B cell (primary cell): ENCODE data around the gene MAP3K4.

ENCODE experiments used
- CTCF ChIP-seq: fragments of 200-600 bp; IDR thresholded peaks from one replicate; pipeline ENCODE4 v1.8.0; 2022; ENCODE audit warnings: antibody characterized with exemption, mild to moderate bottlenecking
- EZH2 ChIP-seq: IDR thresholded peaks from 2 replicates; pipeline ENCODE4 v1.6.1; 2012; ENCODE audit warnings: borderline replicate concordance, low read depth, mild to moderate bottlenecking, moderate library complexity, low read length; ENCODE audit not compliant: insufficient read depth, poor library complexity, severe bottlenecking

GRCh38 chr6:161117308-161117707 lies 125.7 kb downstream of the MAP3K4 start:
- no peak for TF ChIP-seq CTCF
- TF ChIP-seq EZH2, result no peak
